Transverse colon (tissue), 4 donors: ENCODE data around the gene PPP3CB. TPM values are rescaled to one million over a fixed set of nuclear protein-coding genes. Genes with fewer than 3 reads are reported as not detected.
A peak's percentile ranks its signal among the peaks of the same experiment; 100 is the strongest.

ENCODE experiments used
- DNase-seq: peaks from one replicate; pipeline ENCODE4 v3.0.0-alpha.2; 2019
- H3K27ac ChIP-seq, 4 donors: fragments of 200-600 bp; sonication (generic); 2 replicates each; pipeline ENCODE4 v1.5.1; 2016 to 2018; ENCODE audit warnings: inconsistent platforms in 4 of 4
- H3K27me3 ChIP-seq: fragments of 200-600 bp; sonication (generic); 2 replicates; pipeline ENCODE4 v1.5.1; 2017; ENCODE audit warnings: inconsistent platforms
- H3K36me3 ChIP-seq, 4 donors: fragments of 200-600 bp; sonication (generic); 2 replicates each; pipeline ENCODE4 v1.5.1; 2017 to 2019; ENCODE audit warnings: inconsistent platforms in 4 of 4
- H3K4me1 ChIP-seq, 4 donors: fragments of 200-600 bp; sonication (generic); 2 replicates each; pipeline ENCODE4 v1.5.1; 2017 to 2020; ENCODE audit warnings: inconsistent platforms in 4 of 4
- H3K4me3 ChIP-seq, 4 donors: fragments of 200-600 bp; sonication (generic); 1 replicate in 1 of 4; 2 replicates in 3 of 4; pipeline versions ENCODE4 v1.5.1 to v1.6.1; 2017 to 2019; ENCODE audit warnings: inconsistent platforms in 4 of 4
- H3K9me3 ChIP-seq, 2 donors: fragments of 200-600 bp; sonication (generic); 2 replicates each; pipeline ENCODE4 v1.5.1; 2017 to 2019; ENCODE audit warnings: inconsistent platforms in 2 of 2
- CTCF ChIP-seq, 5 experiments: fragments of 200-600 bp in 3 of 5; fragments of 450-650 bp in 2 of 5; sonication (generic) in 3 of 5; IDR thresholded peaks; 1 replicate in 2 of 5; 2 replicates in 3 of 5; pipeline ENCODE4 v1.5.1; 2016 to 2017; ENCODE audit warnings: antibody characterized with exemption in 5 of 5, inconsistent platforms in 3 of 5, mild to moderate bottlenecking in 2 of 5, moderate library complexity in 1 of 5
- EP300 ChIP-seq: sonication (generic); formaldehyde crosslinking; IDR thresholded peaks from one replicate; pipeline ENCODE4 v1.6.1; 2017; ENCODE audit warnings: antibody characterized with exemption, low read depth
- POLR2A ChIP-seq: fragments of 450-650 bp; IDR thresholded peaks from one replicate; pipeline ENCODE4 v1.6.1; 2016; ENCODE audit warnings: antibody characterized with exemption, mild to moderate bottlenecking, moderate library complexity
- POLR2AphosphoS5 ChIP-seq, 3 donors: sonication (generic); formaldehyde crosslinking; IDR thresholded peaks; one replicate each; pipeline ENCODE4 v1.6.1; 2016; ENCODE audit warnings: antibody characterized with exemption in 3 of 3
- WGBS, 2 donors: methylation state at CpG; one replicate each; pipeline ENCODE4 v1.1.5; 2018; ENCODE audit warnings: low coverage in 1 of 2; 5-methylcytosine and 5-hydroxymethylcytosine counted together
- in situ Hi-C, 4 donors: fragments of 200-750 bp; cut with MboI; loops; one replicate each; pipeline versions ENCODE4 v1.15.0 to v1.15.1; 2017; ENCODE audit warnings: low sequenced_read_pairs in 3 of 4, low pct_ligation_motif_present in 1 of 4, low pct_unique_long_range_greater_than_20kb in 1 of 4
- intact Hi-C: fragments of 100-400 bp; cut with DNase I; formaldehyde crosslinking; loops from one replicate; pipeline ENCODE4 v1.15.1; 2023; ENCODE audit warnings: low total_unique reads
- total RNA-seq, 4 donors: library from RNA; depleted of rRNA; stranded (reverse); fragments of >200 nt; gene quantifications; one replicate each; pipeline ENCODE4 v1.1.0, GENCODE V29; 2016

The PPP3CB gene
- total RNA-seq, 4 donors from 2014 or later, result 20.5 to 54.5 (median 35.9) TPM

GRCh38 chr10:73467206-73467605 lies 28.6 kb downstream of the PPP3CB start:
- H3K36me3 ChIP-seq, result peaks cover 0 to 73% (median 13%) of the 10 kb centered on the region in 4 donors
- no peak overlapping the region for H3K27ac ChIP-seq
- no peaks in the 10 kb centered on the region for H3K27me3 ChIP-seq
- H3K9me3 ChIP-seq, result no peaks in the 10 kb centered on the region
- H3K4me3 ChIP-seq, result no peak overlapping the region
- no peaks in the 10 kb centered on the region for H3K4me1 ChIP-seq
- intact Hi-C loops (no loop called here), in situ Hi-C loops (no loop called here)
- TF ChIP-seq EP300 (no peak), POLR2A (no peak), CTCF (IDR thresholded peaks at IDR 0.05) (no peak), POLR2AphosphoS5 (IDR thresholded peaks at IDR 0.05) (no peak)
- DNase-seq, result no peak
- WGBS, 2 donors, result 59 to 79% methylated on average over 2 of the region's 2 CpGs

GRCh38 chr10:73465978-73466726 lies 29.7 kb downstream of the PPP3CB start:
- TF ChIP-seq POLR2AphosphoS5 (IDR thresholded peaks at IDR 0.05) (no peak), POLR2A (no peak)
- Histone ChIP-seq H3K9me3 (no peaks in the 10 kb centered on the region), H3K27ac (no peak overlapping the region), H3K4me1 (peaks cover 0 to under 1% (median 0%) of the 10 kb centered on the region in 4 donors), H3K4me3 (no peak overlapping the region), H3K36me3 (peaks cover 0 to 66% (median 13%) of the 10 kb centered on the region in 4 donors), H3K27me3 (no peaks in the 10 kb centered on the region)
- no peak for DNase-seq
- in situ Hi-C loops (no loop called here), intact Hi-C loops (no loop called here)
- WGBS, 2 donors, result 76 to 88% methylated on average over 2 of the region's 2 CpGs

- no peak for TF ChIP-seq EP300
- TF ChIP-seq CTCF (IDR thresholded peaks at IDR 0.05), result no peak
- TF ChIP-seq POLR2AphosphoS5 (IDR thresholded peaks at IDR 0.05), result no peak
- no peak for TF ChIP-seq POLR2A
- peak overlapping the region in 1 of 4 donors; percentile 3 for H3K27ac ChIP-seq
- H3K4me1 ChIP-seq, result peaks cover 0 to 12% (median 4%) of the 10 kb centered on the region in 4 donors
- in situ Hi-C loops (no loop called here), intact Hi-C loops (no loop called here)
- H3K4me3 ChIP-seq, result no peak overlapping the region
- H3K27me3 ChIP-seq, result no peaks in the 10 kb centered on the region
- WGBS, 2 donors, result 97% methylated on average over 4 of the region's 4 CpGs; no CpG with 5 or more reads in 1 of the 2 donors
- no peaks in the 10 kb centered on the region for H3K9me3 ChIP-seq
- peaks cover 0 to 20% (median 2%) of the 10 kb centered on the region in 4 donors for H3K36me3 ChIP-seq
- DNase-seq, result no peak
Measured at GRCh38 chr10:73460897-73461296, 34.9 kb downstream of the PPP3CB start.

- Histone ChIP-seq H3K27ac (peak overlapping the region in 3 of 4 donors; percentile 20 to 51 (median 29)), H3K4me1 (peaks cover 0 to 12% (median 4%) of the 10 kb centered on the region in 4 donors), H3K27me3 (no peaks in the 10 kb centered on the region), H3K36me3 (peaks cover 0 to 16% (median 0%) of the 10 kb centered on the region in 4 donors), H3K4me3 (no peak overlapping the region), H3K9me3 (no peaks in the 10 kb centered on the region)
- in situ Hi-C loops (no loop called here), intact Hi-C loops (no loop called here)
- no peak for DNase-seq
- TF ChIP-seq POLR2AphosphoS5 (IDR thresholded peaks at IDR 0.05), result peak in 1 of 3 donors; percentile 16
- no peak for TF ChIP-seq EP300
- 57 to 64% methylated on average over 6 of the region's 6 CpGs for WGBS, 2 donors
Measured at GRCh38 chr10:73459683-73460314, 36.0 kb downstream of the PPP3CB start.

- TF ChIP-seq POLR2AphosphoS5 (IDR thresholded peaks at IDR 0.05), result no peak
- TF ChIP-seq POLR2A, result no peak
- TF ChIP-seq EP300, result no peak
- no peak for TF ChIP-seq CTCF (IDR thresholded peaks at IDR 0.05)
- in situ Hi-C loops, result no loop called here
Measured at GRCh38 chr10:73456187-73456890, 39.5 kb downstream of the PPP3CB start.

More at GRCh38 chr10:73456187-73456890, 39.5 kb downstream of the PPP3CB start:
- DNase-seq, result no peak
- Histone ChIP-seq H3K9me3 (no peaks in the 10 kb centered on the region), H3K36me3 (peaks cover 0 to 19% (median 8%) of the 10 kb centered on the region in 4 donors), H3K4me1 (peaks cover 0 to 12% (median 4%) of the 10 kb centered on the region in 4 donors), H3K27ac (no peak overlapping the region), H3K4me3 (no peak overlapping the region), H3K27me3 (no peaks in the 10 kb centered on the region)
- intact Hi-C loops, result no loop called here
- WGBS, 2 donors, result 80 to 90% methylated on average over 2 of the region's 2 CpGs
